ENCODE data around the gene NFATC1. TPM values are rescaled to one million over a fixed set of nuclear protein-coding genes. Genes with fewer than 3 reads are reported as not detected.

The NFATC1 gene
- total RNA-seq, 2 donors from 2014 or later: 1.6 to 4.3 TPM

DNA sequence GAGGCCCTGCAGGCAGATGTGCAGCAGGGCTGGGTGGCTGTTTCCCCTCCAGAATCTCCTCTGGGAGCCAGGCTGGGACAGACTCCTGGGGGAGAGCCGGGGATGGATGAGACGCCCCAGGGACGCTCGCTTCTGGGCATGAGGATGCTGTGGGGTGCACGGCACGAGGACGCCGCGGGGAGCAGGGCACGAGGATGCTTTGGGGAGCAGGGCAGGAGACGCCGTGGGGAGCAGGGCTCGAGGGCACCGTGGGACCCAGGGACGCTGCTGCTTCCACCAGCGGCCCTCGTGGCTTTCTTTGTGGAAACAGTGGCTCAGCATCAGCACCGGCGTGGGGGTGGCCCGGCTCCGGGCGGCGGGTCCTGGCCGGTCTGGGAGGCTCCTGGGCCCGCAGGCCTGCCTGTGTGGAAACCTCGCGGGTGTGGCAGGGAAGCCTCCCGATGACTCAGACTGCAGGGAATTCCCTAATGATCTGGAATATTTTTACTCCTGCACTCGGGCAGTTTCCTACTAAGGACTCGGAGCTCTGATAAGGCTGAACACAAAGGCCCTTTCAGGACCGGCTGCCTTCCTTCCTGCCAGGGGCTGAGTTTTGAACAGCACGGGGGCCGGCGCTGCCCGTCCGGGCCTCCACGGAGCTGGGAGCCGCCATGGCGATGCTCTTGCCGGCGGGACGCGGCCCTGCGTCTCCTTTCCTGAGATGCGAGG lies 62.6 kb downstream of the NFATC1 start:
- Histone ChIP-seq H3K4me1 (no peaks in the 10 kb centered on the region), H3K9ac (ENCODE audit: low read depth in 2 of 2, low read length in 2 of 2) (no peak overlapping the region), H3K9me3 (no peaks in the 10 kb centered on the region), H3K36me3 (no peaks in the 10 kb centered on the region), H3K27ac (no peak overlapping the region), H3K4me3 (no peak overlapping the region), H3K27me3 (no peaks in the 10 kb centered on the region)
- peak; percentile 22 for DNase-seq
- intact Hi-C loops (cut with DNase I): no loop called here
- TF ChIP-seq, protein P1, sequence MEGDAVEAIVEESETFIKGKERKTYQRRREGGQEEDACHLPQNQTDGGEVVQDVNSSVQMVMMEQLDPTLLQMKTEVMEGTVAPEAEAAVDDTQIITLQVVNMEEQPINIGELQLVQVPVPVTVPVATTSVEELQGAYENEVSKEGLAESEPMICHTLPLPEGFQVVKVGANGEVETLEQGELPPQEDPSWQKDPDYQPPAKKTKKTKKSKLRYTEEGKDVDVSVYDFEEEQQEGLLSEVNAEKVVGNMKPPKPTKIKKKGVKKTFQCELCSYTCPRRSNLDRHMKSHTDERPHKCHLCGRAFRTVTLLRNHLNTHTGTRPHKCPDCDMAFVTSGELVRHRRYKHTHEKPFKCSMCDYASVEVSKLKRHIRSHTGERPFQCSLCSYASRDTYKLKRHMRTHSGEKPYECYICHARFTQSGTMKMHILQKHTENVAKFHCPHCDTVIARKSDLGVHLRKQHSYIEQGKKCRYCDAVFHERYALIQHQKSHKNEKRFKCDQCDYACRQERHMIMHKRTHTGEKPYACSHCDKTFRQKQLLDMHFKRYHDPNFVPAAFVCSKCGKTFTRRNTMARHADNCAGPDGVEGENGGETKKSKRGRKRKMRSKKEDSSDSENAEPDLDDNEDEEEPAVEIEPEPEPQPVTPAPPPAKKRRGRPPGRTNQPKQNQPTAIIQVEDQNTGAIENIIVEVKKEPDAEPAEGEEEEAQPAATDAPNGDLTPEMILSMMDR (IDR thresholded peaks at IDR 0.05): no peak

- Histone ChIP-seq H3K4me3 (no peak overlapping the region), H3K4me1 (no peaks in the 10 kb centered on the region), H3K9me3 (no peaks in the 10 kb centered on the region), H3K36me3 (no peaks in the 10 kb centered on the region), H3K9ac (ENCODE audit: low read depth in 2 of 2, low read length in 2 of 2) (no peak overlapping the region), H3K27me3 (no peaks in the 10 kb centered on the region), H3K27ac (no peak overlapping the region)
- TF ChIP-seq, protein P1 (IDR thresholded peaks at IDR 0.05): no peak
- DNase-seq: no peak
- intact Hi-C loops (cut with DNase I): no loop called here
Observed at GRCh38 chr18:79458917-79459803, 63.4 kb downstream of the NFATC1 start.

DNA sequence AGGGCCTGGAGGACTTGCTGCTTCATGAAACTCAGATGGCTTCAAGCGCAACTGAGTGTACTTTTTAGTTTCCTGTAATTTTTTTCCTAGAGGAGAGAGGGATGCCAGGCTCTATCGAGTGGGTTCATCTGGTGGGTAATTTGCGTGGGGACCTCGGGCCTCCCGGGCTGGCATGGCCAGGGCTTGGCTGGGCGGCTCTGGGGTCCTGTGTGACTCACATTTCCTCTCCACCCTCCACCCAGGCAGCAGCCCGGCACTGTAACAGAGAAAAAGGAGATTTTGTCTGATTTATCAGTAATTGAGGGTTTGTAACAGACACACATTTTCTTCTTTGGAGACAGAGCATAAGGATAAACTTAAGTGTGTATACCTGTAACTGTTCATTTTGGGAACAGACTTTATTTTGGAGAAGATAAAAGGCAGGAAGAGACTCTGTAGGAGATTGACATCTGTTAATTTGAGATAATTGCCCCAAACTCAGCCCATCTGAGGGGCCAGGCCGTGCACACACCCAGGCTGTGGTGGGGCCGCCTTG lies 64.3 kb downstream of the NFATC1 start:
- Histone ChIP-seq H3K27me3 (no peaks in the 10 kb centered on the region), H3K36me3 (no peaks in the 10 kb centered on the region), H3K27ac (no peak overlapping the region), H3K4me3 (no peak overlapping the region), H3K9me3 (no peaks in the 10 kb centered on the region), H3K4me1 (no peaks in the 10 kb centered on the region), H3K9ac (ENCODE audit: low read depth in 2 of 2, low read length in 2 of 2) (no peak overlapping the region)
- no peak for DNase-seq
- intact Hi-C loops (cut with DNase I): no loop called here
- TF ChIP-seq, protein P1 (IDR thresholded peaks at IDR 0.05): no peak

DNA sequence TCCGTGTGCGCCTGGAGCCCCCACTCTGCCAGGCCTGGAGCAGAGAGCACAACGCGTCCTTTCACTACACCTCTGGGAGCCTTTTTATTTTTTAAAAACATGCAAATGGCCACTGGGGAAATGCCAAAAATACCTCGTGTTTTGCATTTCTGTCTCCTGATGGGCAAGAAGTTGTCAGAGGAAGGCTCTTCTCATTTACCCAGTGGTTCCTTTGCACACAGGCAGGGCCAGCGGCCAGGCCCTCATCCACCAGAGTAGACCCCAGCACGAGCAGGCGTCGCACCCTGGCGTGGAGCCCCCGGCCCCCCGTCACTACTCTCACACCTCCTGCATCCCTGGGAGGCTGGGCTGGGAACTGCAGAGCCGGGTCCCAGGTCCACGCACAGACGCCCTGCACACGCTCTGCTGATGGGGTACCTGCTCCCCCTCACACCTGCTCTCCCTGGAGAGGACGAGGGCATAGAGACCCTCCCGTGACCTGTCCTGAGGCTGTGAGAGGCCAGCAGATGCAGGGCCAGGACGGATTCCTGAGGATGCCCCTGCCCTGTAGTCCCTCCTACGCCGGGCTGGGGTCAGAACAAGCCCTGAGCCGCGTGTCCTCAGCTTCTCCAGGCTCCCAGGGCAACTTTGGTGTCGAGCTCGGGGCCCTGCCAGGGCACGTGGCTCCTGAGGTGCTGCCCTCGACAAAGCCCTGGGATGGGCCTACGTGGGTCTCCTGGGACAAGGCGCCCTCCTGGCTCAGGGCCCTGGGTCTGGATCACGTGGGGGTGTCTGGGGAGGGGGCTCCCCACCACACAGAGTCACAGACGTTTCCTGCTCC lies 65.0 kb downstream of the NFATC1 start:
- H3K27me3 ChIP-seq: no peaks in the 10 kb centered on the region
- H3K9ac ChIP-seq (ENCODE audit: low read depth in 2 of 2, low read length in 2 of 2): no peak overlapping the region
- H3K4me1 ChIP-seq: no peaks in the 10 kb centered on the region
- DNase-seq: no peak
- no peaks in the 10 kb centered on the region for H3K9me3 ChIP-seq
- intact Hi-C loops (cut with DNase I): no loop called here
- no peak overlapping the region for H3K4me3 ChIP-seq
- H3K36me3 ChIP-seq: no peaks in the 10 kb centered on the region
- TF ChIP-seq, protein P1 (IDR thresholded peaks at IDR 0.05): no peak
- H3K27ac ChIP-seq: no peak overlapping the region

- H3K27me3 ChIP-seq: no peaks in the 10 kb centered on the region
- no peak overlapping the region for H3K4me3 ChIP-seq
- no peaks in the 10 kb centered on the region for H3K4me1 ChIP-seq
- no peak overlapping the region for H3K27ac ChIP-seq
- no peak overlapping the region for H3K9ac ChIP-seq (ENCODE audit: low read depth in 2 of 2, low read length in 2 of 2)
- intact Hi-C loops (cut with DNase I): no loop called here
- TF ChIP-seq, protein P1 (IDR thresholded peaks at IDR 0.05): no peak
- no peaks in the 10 kb centered on the region for H3K36me3 ChIP-seq
- no peaks in the 10 kb centered on the region for H3K9me3 ChIP-seq
- DNase-seq: no peak
Observed at GRCh38 chr18:79461627-79462026, 65.9 kb downstream of the NFATC1 start.
